Eye (tissue), 1 donor: ENCODE measurements around the gene ASGR1.
"Not testable (repeated sequence)": the region's sequence is repeated elsewhere in the genome, so short reads cannot be mapped to it uniquely, and the experiment has no call there.

Experiments
- DNase-seq: peaks from one replicate; pipeline ENCODE4 v3.0.0-alpha.2; 2015

ASGR1 gene

DNA sequence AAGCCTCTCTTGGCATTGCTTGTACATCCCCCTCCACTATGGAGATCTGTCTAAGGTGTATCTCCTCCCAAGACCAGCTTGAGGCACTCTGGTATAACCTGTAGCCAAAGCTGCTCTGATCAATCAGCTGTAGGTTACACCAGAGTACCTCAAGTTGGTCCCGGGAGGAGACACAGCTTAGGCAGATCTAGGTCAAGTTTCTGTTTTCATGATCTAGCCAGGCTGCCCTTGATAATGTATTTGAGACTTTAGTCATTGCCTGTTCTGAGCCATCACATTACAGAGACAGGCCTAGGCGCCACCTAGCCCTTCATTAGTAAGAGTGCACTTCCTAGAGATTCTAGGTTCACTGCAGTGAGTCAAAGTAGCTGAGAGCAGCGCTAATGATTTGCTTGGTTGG is 31.4 kb downstream of the ASGR1 start:
- no peak for DNase-seq

- no peak for DNase-seq
Observed at GRCh38 chr17:7146115-7146514, 33.1 kb downstream of the ASGR1 start.

DNA sequence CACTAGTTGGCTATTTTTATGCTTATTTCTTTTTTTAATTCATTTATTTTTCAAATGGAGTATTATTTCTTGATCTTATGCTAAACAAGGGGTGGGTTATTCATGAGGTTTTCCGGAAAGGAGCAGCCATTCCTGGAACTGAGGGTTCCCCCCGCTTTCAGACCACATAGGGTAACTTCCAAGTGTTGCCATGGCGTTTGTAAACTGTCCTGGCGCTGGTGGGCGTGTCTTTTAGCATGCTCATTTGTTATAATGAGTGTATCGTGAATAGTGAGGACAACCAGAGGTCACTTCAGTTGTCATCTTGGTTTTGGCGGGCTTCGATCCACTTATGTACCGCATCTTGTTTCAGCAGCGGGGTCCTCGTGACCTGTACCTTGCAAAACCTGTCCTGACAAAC is 35.0 kb downstream of the ASGR1 start:
- no peak for DNase-seq

DNA sequence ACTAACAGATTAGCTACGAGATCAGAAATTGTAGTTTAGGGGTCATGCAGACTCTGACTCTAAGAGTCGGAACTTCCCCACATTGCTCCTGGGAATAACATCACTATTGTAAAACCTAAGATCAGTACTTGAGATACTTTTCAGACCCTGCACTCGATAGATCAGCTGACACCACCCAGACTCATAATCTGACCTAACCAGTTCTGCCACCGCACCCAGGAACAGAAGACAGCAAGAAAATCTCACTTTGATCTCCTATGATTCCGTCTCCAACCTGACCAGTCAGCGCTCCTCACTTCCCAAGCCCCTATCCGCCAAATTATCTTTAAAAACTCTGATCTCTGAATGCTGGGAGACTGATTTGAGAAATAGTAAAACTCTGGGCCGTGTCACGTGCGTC is 37.3 kb downstream of the ASGR1 start:
- no peak for DNase-seq

DNA sequence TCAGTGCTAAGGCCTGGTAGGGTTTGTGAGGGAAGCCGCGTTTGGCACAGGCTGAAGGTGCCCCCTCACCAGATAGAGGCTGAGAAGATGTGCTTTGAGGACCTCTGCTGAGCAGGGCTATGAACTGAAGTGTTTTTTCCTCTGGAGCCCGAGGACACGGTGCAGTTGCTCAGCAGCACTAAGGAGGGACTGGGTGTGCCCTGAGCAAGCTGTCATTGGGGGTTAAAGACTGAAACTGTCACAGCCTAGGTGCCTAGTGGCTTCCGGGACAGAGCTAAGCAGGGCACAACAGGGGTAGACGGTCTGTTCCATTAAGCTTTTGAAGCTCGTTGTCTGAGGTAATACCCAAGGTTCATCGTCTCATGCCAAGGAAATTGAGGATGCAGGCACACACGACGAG is 39.8 kb downstream of the ASGR1 start:
- DNase-seq: no peak

- DNase-seq: no peak
Observed at GRCh38 chr17:7138800-7139381, 40.3 kb downstream of the ASGR1 start.

- no peak for DNase-seq
Observed at GRCh38 chr17:7137171-7137943, 41.8 kb downstream of the ASGR1 start.

GRCh38 chr17:7136266-7136877 is 42.8 kb downstream of the ASGR1 start:
- DNase-seq: peak; percentile 90

DNA sequence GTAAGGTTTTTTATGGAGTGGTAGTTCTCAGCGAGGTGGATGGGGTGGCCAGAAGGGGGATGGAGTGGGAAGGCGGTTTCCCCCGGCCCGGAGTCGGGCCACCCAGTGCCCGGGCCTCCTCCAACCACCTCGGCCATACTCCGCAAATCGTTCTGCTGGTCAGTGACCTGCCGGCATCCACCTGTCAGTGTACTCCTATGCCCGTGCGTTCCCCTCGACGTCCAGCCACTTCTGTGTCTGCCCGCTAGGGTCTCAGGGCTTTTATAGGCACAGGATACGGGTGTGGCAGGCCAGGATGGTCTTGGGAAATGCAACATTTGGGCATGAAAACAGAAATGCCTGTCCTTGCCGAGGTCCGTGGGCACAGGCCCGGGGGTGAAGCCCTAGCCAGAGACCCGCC is 45.3 kb downstream of the ASGR1 start:
- DNase-seq: no peak

GRCh38 chr17:7133424-7133823 is 45.7 kb downstream of the ASGR1 start:
- DNase-seq: no peak

DNA sequence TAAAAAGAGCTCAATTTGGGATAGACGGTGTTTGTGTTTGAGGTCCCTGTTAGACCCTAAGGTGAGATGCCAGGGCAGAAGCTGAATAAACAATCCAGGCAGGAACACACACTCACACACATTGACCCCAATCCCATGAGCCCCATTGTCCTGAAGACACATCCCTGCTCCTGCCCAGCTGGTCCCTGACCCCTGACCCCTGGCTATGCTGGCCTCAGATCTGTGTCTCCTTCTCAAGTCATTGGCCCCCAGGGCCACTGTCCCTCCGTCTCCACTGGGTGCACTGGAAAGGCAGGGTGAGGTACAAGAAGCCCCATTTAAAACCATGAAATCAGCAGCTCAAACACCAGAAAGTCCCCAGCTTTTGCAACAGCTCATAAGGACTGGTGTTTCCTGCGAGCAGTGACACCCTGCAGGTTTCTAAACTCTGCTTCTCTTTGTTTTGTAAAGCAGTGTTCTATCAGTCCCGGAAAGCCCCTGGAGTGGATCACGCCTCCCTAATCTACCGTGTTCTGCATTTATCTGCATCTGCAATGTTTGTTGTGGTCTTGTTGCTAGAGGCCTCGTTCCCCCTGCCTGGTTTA is 46.6 kb downstream of the ASGR1 start:
- DNase-seq: no peak

- no peak for DNase-seq
Observed at GRCh38 chr17:7131423-7131791, 47.8 kb downstream of the ASGR1 start.

GRCh38 chr17:7130621-7131422 is 48.3 kb downstream of the ASGR1 start:
- no peak for DNase-seq

- no peak for DNase-seq
Observed at GRCh38 chr17:7129311-7129710, 49.9 kb downstream of the ASGR1 start.

GRCh38 chr17:7128160-7128559 is 51.0 kb downstream of the ASGR1 start:
- no peak for DNase-seq

DNA sequence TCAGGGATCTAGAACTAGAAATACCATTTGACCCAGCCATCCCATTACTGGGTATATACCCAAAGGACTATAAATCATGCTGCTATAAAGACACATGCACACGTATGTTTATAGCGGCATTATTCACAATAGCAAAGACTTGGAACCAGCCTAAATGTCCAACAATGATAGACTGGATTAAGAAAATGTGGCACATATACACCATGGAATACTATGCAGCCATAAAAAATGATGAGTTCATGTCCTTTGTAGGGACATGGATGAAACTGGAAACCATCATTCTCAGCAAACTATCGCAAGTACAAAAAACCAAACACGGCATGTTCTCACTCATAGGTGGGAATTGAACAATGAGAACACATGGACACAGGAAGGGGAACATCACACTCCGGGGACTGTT is 51.7 kb downstream of the ASGR1 start:
- not testable (repeated sequence) for DNase-seq

GRCh38 chr17:7126386-7126785 is 52.8 kb downstream of the ASGR1 start:
- DNase-seq: not testable (repeated sequence)

GRCh38 chr17:7124923-7125322 is 54.2 kb downstream of the ASGR1 start:
- DNase-seq: no peak

DNA sequence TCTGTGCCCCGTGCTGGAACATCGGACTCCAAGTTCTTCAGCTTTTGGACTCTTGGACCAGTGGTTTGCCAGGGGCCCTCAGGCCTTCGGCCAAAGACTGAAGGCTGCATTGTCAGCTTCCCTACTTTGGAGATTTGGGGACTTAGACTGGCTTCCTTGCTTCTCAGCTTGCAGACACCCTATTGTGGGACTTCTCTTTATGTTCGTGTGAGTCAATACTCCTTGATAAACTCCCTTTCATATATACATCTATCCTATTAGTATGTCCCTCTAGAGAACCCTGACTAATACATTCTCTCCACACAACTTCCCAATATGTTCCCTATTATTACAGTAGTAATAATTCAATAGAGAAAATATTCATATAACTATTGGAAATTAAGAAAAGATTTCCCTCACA is 55.3 kb downstream of the ASGR1 start:
- no peak for DNase-seq
